GM21786 (cell line): ENCODE results near the gene NECTIN4.
"Not testable (repeated sequence)": the region's sequence is repeated elsewhere in the genome, so short reads cannot be mapped to it uniquely, and the experiment has no call there.

ENCODE experiments used
- ATAC-seq: cut with Tn5 transposase; IDR thresholded peaks from one replicate; pipeline ENCODE4 v1.9.1; 2021; ENCODE audit not compliant: unreplicated experiment

NECTIN4 gene

DNA sequence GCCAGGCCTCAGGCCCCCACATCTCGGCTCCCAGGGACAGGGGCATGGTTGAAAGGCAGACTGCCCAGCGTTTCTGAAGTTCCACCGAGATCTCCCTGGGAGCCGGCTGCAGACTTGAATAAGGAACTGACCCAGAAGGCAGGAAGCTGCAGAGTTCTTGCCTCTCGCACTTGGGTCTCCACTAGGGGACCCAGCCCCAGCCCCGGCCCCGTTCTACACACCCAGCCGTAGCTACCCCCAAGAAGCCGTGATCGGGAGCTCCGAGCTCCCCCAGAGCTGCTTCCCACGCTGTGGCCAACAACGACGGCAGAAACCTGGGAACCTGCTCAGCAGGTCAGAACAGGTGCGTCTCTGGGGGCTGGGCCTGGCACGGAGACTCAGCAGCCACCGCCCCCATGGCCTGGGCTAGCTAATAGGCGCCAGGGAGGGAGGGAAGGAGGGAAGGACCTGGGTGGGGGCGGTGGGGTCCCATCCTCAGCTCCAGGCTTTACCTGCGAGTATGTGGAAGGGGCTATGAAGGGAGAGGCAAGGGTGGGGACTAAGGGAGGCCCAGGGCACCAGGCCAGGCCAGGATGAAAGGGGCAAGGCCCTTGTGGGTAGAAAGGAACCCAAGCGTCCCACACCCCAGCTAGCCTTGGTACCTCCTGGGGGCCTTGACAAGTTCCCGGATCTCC is at the start of gene NECTIN4:
NECTIN4 (minus strand) TSS at position 308 of the 674 bp plus-strand sequence; CDS start at position 46, 262 bp downstream.
- no peak for ATAC-seq

DNA sequence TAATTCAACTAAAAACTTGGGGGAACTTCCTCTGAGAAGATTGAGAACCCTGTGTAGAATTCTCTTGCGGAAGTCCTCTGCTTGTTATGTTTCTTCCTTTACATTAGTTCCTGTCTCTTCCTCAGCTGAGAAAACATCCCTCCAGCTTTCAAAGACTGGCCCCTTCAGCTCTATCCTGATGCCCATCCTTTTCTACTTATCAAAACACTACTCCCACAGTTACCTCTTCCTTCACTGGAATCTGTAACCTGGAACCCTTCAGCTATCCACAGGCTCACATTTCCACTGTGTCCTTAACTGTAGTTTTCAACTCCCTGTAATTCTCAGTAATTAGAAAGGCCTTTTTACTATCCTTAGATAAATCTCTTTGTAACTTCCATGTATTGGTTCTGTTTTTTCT is 49.1 kb upstream of the NECTIN4 start:
- no peak for ATAC-seq

DNA sequence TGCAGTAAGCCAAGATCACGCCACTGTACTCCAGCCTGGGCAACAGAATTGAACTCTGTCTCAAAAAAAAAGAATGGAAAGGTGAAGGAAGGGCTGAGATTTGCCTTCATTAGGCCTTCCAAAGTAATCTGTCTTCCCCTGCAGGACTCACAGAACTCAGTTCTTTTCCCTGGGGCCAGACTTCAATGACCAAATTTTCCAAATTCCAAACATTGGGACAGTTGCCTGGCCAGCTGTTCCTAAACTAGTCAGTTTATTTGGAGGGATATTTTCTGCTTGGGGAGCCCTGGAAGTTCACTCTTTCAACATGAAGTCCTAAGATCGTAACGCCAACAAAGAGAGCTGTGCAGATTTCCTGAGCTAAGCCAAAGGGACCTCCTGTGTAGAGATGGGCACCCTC is 48.5 kb upstream of the NECTIN4 start:
- no peak for ATAC-seq

DNA sequence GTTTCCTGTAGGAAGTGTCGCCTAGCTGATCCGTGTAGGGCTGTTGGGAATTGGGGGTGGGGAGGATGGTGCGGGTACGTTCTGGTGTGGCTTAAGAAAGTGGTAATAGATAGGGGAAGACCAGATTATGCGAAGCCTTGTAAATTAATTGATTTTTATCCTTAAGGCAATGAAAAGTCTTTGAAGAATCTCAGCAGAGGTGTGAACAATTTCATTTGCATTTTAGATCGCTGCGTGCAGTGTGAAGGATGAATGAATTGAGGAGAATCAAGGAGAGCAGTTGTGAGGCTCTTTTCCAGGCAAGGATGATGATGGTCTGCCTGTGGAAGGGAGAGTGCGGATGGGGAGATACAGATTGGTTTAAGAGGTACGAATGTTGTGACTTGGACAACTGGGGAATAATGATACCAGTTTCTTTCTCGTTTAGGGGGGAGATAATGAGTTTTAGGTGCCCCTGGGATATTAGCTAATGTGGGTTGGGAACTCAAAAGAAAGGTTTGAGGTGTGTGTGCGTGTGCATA is 43.9 kb upstream of the NECTIN4 start:
- ATAC-seq, result no peak

DNA sequence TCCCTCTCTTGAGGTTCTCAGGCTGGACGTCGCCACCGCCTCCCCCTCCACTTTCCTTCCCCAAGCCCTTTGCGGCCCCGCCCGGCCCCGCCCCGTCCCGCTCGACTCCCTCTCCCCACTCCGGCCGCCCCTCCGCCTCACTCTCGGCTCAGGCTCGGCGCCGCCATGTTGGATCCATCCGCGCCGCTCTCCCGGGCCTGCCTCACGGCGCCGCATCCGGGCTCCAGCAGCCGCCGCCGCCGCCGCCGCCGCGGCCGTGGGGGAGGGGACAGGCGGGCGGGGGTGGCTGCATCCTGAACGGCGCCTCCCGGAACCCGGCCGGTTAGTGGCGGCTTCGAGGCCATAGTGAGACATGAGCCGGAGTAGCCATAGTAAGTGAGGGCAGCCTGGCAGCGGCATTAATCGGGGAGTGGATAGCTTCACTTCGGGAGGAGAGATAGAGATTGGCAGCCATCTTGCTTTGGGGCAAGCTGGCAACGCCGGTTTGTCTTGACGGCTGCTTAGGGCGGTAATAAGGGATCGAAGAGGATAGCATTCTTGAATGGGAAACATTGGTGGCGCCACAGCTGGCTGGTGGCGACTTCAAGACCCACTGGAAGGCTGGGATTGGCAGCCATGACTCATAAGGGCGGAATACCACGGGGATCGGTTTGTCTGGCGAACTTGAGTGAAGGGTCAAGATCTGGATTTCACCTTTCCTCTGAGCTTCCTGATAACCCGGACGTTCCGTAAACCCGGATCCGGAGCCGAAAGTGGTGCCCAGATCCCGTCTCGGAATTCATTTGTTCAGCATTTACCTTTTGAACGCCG is 43.3 kb upstream of the NECTIN4 start, which contains the start of gene DEDD:
DEDD (minus strand) TSS at position 258 of the 810 bp plus-strand sequence. CDS start 8,205 bp downstream, outside the sequence.
- ATAC-seq, result peak; percentile 97

DNA sequence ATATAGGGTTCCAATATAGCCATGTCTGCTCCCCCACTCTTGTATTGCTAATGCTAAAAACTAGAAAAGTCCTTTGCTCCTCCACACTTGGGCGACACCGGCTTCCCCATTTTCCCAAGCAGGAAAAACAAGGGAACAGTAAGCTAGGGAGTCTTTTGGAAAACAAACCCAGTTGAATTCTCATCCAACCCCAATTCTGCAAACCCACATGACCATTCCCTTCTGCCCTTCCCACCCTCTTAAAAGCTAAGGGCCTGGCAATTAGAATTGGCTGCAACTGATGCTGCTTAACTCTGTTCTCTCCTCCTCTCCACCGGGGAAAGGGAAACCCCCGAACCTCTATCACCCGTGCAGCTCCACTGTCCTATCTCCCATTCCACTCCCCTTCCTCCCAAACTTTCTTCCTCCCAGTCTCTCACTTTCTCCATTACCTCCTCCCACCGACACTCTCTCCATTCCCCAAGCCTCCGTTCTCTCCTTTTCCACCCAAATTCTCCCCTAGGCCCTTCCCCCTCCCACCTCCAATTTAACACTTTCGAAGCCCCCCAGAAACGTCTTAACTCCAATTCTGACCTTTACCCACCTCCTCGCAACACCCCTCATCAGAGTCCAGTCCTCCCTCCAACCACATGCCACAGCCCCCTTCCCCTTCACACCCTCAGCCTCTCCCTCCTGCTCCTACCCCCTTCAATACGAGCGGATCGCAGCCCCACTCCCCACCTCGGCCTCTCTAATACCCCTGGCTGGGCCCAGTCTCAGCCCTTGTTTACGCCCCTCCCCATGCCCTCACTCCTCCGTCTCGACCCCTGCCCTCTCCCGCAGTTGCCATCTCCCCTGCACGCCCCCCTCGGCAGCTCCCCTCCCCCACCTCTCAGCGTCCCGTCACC is 42.4 kb upstream of the NECTIN4 start:
- no peak for ATAC-seq

DNA sequence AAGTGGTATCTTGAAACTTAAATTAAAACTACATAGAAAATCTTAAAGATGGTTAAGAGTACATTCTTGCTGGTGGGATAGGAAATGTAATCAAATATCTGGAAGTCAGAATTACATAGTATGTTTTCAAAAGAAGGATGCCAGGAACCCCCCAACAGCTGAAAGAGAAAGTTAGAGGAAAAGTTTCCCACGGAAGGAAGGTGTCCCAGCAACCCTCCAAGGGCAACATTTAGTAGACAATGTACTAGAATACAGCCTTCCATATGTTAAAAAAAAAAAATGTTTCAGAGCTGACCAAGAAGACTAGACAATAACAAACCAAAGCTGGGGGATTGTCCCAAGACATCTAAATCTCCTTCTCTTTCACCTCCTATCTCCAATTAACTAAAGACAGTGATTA is 40.9 kb upstream of the NECTIN4 start:
- no peak for ATAC-seq

DNA sequence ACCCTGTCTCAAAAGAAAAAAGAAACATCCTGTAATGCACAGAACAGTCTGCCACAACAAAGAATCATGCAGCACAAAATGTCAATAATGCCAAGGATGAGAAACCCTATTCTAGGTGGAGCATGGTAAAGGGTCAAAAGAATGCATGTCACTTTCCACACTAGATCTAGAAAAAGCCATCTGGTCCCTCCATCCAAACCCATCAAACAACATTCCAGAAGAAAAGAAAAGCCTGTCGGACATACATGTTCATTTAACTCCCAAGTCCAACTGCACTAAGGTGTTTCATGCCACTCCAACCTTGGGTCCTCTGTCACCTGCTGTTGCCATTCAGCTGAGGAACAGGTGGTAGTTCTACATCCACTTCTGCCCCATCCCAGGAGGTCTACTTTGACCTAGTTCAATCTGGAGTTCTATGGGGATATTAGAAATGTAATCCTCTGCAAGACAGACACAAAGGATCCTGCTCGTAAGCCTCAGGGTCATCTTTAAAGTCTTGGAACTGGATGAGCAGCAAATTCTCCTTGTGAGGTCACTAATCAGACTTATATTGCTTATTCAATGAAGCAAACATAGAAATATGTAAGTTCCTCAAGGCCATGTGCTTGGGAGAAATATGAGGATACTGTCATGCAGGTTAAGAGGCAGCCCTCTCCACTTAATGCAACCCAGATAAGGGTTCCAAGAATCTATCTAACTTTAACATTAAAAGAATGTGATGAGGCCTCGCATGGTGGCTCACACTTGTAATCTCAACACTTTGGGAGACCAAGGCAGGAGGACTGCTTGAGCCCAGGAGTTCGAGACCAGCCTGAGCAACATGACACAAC is 39.4 kb upstream of the NECTIN4 start:
- ATAC-seq, result no peak

DNA sequence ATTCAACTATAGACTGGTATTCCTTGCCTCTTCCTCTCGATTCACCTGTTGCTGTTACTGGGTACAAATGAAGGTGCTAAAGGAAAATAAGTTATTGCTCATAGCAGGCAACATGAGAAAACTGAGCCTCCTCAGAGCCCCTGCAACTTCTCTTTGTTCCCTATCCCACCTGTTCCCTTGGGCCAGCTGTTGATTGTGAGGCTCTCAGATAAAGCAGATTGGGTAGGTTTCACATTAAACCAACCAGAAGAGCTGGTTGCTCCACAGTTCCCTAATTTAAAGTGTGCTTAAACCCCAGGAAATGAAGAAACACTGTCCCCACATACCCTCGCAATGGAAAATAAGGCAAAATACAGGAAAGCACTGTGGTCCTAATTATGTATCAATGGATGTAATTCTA is 38.3 kb upstream of the NECTIN4 start:
- ATAC-seq, result no peak

DNA sequence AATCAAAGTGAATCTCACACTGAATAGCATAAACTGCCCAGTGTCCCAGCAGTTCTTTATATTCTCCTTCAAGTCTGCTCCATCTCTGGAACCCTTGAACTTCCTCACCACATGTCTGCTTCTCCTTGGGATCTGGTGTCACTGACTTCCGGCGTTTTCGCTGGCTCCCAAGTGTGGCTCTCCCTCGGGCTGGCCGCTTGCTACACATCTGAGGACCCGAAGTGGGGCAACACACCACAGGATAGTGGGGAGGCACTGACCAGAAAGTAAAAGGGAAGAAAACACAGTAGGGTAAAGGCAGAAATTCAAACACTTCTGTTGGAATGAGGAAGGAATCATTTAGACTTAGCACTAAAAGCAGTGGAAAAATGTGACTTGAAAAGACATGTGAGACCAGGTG is 33.6 kb upstream of the NECTIN4 start:
- no peak for ATAC-seq

DNA sequence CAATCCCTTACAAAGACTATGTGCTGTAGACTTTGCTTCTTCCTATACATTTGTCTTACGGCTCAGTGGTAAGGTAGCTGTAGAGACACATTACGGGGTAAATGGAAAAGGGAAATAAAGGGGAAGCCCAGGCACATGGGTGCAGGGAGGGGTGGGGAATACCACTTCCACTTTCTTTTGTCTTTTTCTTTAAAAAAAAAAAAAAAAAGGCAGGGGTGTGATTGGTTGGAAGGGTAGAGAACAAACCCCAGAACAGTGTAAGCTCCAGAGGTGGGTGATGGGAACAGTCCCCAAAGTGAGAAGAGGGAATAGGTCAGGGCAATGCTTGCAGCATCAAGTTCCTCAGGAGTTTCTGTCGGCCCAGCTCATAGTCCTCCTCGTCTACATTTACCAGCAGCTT is 32.5 kb upstream of the NECTIN4 start:
- no peak for ATAC-seq

DNA sequence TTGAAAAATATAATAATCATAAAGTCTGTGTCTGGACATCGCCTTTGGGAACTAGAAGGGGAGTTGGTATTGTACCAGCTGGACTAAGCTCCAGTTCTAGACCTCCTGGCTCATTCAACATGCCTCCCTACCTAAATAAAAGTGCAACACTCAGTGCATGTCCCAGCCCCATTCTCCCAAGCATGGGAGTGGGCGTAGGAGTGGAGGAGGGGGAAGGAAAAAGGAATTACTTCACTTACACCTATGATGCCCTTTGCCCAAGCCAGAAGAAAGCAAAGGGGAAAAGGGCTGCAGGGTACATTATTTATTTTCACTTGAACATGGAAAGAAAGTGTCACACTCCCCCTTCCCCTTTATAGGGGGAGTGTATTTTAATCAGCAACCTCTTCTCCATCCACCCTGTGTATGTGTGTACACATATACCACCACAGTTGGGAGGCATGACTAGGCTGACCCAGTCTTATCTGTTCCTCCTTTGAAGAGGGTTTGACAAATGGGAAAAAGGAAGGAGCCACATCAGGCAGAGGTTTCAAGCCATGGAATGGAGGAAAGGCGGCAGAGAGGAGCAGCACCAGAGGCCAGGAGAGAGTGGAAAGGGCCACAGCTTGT is 31.8 kb upstream of the NECTIN4 start:
- no peak for ATAC-seq

DNA sequence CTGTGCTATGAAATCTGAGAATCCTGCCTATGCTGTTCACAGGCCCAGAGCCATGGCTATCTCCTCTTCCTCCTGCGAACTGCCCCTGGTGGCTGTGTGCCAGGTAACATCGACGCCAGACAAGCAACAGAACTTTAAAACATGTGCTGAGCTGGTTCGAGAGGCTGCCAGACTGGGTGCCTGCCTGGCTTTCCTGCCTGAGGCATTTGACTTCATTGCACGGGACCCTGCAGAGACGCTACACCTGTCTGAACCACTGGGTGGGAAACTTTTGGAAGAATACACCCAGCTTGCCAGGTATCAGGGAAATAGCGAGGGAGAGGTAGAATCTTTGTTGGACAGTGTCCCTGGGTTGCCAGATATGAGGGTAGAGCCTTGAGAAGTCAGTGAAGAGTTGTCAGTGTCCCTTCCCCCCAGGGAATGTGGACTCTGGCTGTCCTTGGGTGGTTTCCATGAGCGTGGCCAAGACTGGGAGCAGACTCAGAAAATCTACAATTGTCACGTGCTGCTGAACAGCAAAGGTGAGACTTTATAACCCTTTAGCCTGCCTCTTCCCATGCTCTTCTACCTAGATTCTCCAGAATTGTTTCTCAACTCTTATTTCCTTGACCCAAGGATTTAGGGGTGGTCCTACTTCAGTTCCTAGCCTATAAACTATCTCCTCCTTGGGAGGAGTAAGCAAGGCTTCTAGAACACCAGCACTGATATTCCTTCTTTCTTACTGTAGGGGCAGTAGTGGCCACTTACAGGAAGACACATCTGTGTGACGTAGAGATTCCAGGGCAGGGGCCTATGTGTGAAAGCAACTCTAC is 29.9 kb upstream of the NECTIN4 start:
- ATAC-seq, result peak; percentile 55

DNA sequence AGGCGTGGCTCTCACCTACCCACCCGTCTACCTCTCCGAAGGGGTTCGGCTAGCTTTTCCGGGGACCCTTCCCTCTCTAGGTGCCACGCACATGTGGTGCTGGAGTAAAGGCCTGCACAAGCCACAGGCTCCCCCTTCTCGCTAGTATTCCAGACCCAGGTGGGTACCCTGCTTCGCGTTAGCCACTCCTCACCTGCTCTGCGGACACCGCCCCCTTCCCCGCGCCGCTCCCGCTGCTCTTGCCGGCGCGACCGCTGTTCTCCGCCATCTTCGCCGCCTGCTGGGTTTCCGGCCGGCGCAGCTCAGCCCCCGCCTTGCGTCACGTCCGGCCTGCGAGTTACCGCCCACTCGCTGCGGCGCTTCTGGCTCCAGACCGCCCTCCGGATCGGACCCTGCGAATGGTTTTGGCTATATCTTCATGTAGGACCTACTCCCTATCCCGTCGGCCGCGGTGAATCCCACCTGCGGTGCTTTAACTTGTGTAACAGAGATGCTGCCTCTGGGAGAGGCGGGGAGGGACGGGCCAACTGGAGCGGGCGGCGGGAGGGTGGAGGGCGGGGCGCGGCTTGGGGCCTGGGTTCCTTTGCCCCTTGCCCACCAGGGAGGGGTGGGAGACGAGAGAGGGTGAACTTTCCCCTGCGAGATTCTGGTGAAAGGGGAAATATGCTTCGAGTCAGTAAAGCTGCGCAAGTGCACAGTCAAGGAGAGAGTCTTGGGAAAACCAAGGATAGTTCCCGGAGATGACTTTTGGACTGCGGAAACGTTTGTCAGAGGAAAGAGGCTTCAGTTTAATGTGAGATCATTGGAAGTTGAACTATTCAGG is 28.6 kb upstream of the NECTIN4 start, which contains the start of the genes NIT1 and PFDN2:
NIT1 (plus strand) TSS at position 347 of the 823 bp plus-strand sequence; CDS start at position 419, 72 bp downstream.
PFDN2 (minus strand) TSS at position 279 of the 823 bp plus-strand sequence; CDS start at position 268, 11 bp downstream.
- peak; percentile 75 for ATAC-seq

DNA sequence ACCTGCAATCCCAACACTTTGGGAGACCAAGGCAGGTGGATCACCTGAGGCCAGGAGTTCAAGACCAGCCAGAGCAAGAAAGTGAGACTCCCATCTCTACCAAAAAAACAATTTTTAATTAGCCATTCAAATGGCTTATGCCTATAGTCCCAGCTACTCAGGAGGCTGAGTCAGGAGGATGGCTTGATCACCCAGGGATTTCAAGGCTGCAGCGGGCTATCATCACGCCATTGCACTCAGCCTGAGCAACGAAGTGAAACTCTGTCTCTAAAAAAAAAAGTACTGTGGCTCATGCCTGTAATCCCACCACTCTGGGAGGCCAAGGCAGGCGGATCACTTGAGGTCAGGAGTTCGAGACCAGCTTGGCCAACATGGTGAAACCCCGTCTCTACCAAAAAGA is 26.6 kb upstream of the NECTIN4 start:
- ATAC-seq, result not testable (repeated sequence)

DNA sequence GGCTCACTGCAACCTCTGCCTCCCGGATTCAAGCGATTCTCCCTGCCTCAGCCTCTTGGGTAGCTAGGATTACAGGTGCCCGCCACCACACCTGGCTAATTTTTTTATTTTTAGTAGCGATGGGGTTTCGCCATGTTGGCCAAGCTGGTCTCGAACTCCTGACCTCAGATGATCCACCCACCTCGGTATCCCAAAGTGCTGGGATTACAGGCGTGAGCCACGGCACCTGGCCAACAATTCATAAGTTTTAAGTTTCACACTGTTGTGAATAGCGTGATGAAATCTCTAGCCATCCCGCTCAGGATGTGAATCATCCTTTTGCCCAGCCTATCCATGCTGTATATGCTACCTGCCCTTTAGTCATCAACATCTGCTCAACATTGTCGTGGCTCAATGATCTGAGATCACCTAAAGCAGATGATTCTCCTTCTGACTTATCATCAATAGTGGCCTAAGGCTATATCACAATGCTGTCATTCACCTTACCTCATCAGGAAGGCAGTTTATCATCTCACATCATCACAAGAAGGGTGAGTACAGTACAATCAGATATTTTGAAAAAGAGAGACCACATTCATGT is 25.9 kb upstream of the NECTIN4 start:
- no peak for ATAC-seq

DNA sequence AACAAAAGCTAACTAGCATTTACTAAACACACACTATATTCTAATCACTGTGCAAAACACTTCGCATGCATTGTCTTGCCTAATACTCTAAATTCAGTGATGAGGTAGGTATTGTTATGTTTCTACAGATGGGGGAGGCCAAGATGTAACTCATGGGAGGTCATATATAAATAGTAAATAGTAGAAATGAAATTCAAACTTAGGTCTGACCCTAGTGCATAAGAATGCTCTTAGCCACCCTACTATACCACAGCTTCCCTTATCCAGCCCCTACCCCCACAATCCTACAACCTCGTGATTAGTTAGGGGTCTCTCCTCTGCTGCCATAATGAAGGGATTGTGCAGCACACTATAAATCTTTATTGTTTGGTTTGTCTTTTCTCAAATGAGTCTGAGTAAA is 25.2 kb upstream of the NECTIN4 start:
- ATAC-seq, result no peak
